ENCODE results near the gene SRSF6.
"Not testable (repeated sequence)": the region's sequence is repeated elsewhere in the genome, so short reads cannot be mapped to it uniquely, and the experiment has no call there.

SRSF6 gene

GRCh38 chr20:43457640-43458421, at the start of gene SRSF6:
TSS of gene SRSF6 (plus strand) at chr20:43457896. CDS start at chr20:43458034, 138 bp downstream.
- peak; percentile 92 for DNase-seq

GRCh38 chr20:43408848-43409576, 48.7 kb upstream of the SRSF6 start:
- no peak for DNase-seq

- no peak for DNase-seq
These were observed 48.2 kb upstream of the SRSF6 start for GRCh38 chr20:43409577-43409913.

GRCh38 chr20:43415661-43416430, 41.9 kb upstream of the SRSF6 start:
- DNase-seq, result no peak

GRCh38 chr20:43416591-43417228, 41.0 kb upstream of the SRSF6 start:
- no peak for DNase-seq

GRCh38 chr20:43420192-43420591, 37.5 kb upstream of the SRSF6 start:
- no peak for DNase-seq

GRCh38 chr20:43420913-43421312, 36.8 kb upstream of the SRSF6 start:
- not testable (repeated sequence) for DNase-seq

GRCh38 chr20:43426172-43426571, 31.5 kb upstream of the SRSF6 start:
- no peak for DNase-seq

GRCh38 chr20:43430265-43431133, 27.2 kb upstream of the SRSF6 start:
- no peak for DNase-seq

- DNase-seq, result no peak
These were observed 26.6 kb upstream of the SRSF6 start for GRCh38 chr20:43431134-43431519.

- no peak for DNase-seq
These were observed 25.2 kb upstream of the SRSF6 start for GRCh38 chr20:43432498-43432897.

- no peak for DNase-seq
These were observed 24.3 kb upstream of the SRSF6 start for GRCh38 chr20:43433250-43433854.

GRCh38 chr20:43434565-43434964, 23.1 kb upstream of the SRSF6 start:
- no peak for DNase-seq

- DNase-seq, result no peak
These were observed 18.9 kb upstream of the SRSF6 start for GRCh38 chr20:43438578-43439316.

GRCh38 chr20:43440531-43440930, 17.2 kb upstream of the SRSF6 start:
- no peak for DNase-seq

GRCh38 chr20:43442282-43442880, 15.3 kb upstream of the SRSF6 start:
- no peak for DNase-seq

- no peak for DNase-seq
These were observed 13.6 kb upstream of the SRSF6 start for GRCh38 chr20:43444107-43444506.

GRCh38 chr20:43446361-43446879, 11.3 kb upstream of the SRSF6 start:
- no peak for DNase-seq

- not testable (repeated sequence) for DNase-seq
These were observed 9.3 kb upstream of the SRSF6 start for GRCh38 chr20:43448431-43448747.

GRCh38 chr20:43448748-43449535, 8.8 kb upstream of the SRSF6 start:
- peak; percentile 38 for DNase-seq
